GM12878 (cell line): ENCODE measurements around the gene TUBB4B. TPM values are rescaled to one million over a fixed set of nuclear protein-coding genes. Genes with fewer than 3 reads are reported as not detected.

Experiments used
- ATAC-seq: fragments of 200-7000 bp; cut with Tn5 transposase; 3 replicates; pipeline ENCODE4 v1.9.1; 2020; ENCODE audit warnings: mild to moderate bottlenecking, moderate library complexity
- BruUV-seq: library from RNA; stranded (reverse); fragments of 400-500 nt; replicated peaks from 2 replicates; lab custom pipeline; 2021; lab: Mats Ljungman, UMichigan
- CTCF ChIA-PET: fragments of 300-600 bp; sonication (Branson Sonifier 250); formaldehyde crosslinking; extraction: SDS; loops from one replicate; lab custom pipeline; 2021; ENCODE audit warnings: inconsistent platforms; lab: Yijun Ruan, JAX
- POLR2A ChIA-PET: fragments of 350-600 bp; formaldehyde crosslinking; extraction: SDS; loops from one replicate; lab custom pipeline; 2021; ENCODE audit warnings: inconsistent platforms; lab: Charles Lee
- RAD21 ChIA-PET: fragments of 300-600 bp; sonication (Branson Sonifier 250); formaldehyde crosslinking; loops from one replicate; lab custom pipeline; 2023; ENCODE audit warnings: antibody characterized with exemption; ENCODE audit not compliant: unreplicated experiment; lab: Charles Lee
- SMC1A ChIA-PET: fragments of 300-600 bp; sonication (Branson Sonifier 250); formaldehyde crosslinking; loops from one replicate; lab custom pipeline; 2023; ENCODE audit not compliant: unreplicated experiment, uncharacterized antibody; lab: Charles Lee
- DNase-seq: peaks from one replicate; pipeline ENCODE4 v3.0.0-alpha.2; 2011; ENCODE audit warnings: low read depth, low spot score
- FAIRE-seq: peaks from 3 replicates; lab custom pipeline; 2011; peaks lifted over from hg19 to GRCh38; lab: Jason Lieb, UNC
- H2AFZ ChIP-seq: 2 replicates; pipeline ENCODE4 v1.6.0; 2011; ENCODE audit warnings: low read depth, low read length, control low read depth; ENCODE audit not compliant: control insufficient read depth
- H3K27ac ChIP-seq: 2 replicates; pipeline ENCODE4 v1.5.1; 2011; ENCODE audit warnings: control low read depth; ENCODE audit not compliant: control insufficient read depth, insufficient read depth
- H3K27me3 ChIP-seq, 2 experiments: replicated peaks in 1 of 2; 2 replicates each; pipeline versions ENCODE4 v1.6.0 to v1.6.1; 2011; ENCODE audit warnings: low read length in 1 of 2; ENCODE audit not compliant: control insufficient read depth in 2 of 2, insufficient read depth in 2 of 2
- H3K36me3 ChIP-seq, 2 experiments: 2 replicates each; pipeline ENCODE4 v1.5.1; 2011; ENCODE audit warnings: low read length in 1 of 2; ENCODE audit not compliant: control insufficient read depth in 2 of 2, insufficient read depth in 2 of 2
- H3K4me1 ChIP-seq: 2 replicates; pipeline ENCODE4 v1.6.1; 2011; ENCODE audit warnings: mild to moderate bottlenecking, low read length, moderate library complexity, mixed read lengths; ENCODE audit not compliant: control insufficient read depth, insufficient read depth
- H3K4me2 ChIP-seq: 2 replicates; pipeline ENCODE4 v1.6.0; 2011; ENCODE audit warnings: control low read depth; ENCODE audit not compliant: control insufficient read depth, insufficient read depth
- H3K4me3 ChIP-seq: fragments of 200-600 bp; sonication (generic); 2 replicates; pipeline ENCODE4 v1.5.1; 2016
- H3K79me2 ChIP-seq: 2 replicates; pipeline ENCODE4 v1.6.0; 2011; ENCODE audit warnings: low read length; ENCODE audit not compliant: control insufficient read depth, insufficient read depth
- H3K9ac ChIP-seq: 2 replicates; pipeline ENCODE4 v1.8.0; 2011; ENCODE audit warnings: low read length, control low read depth, mixed read lengths; ENCODE audit not compliant: control insufficient read depth, insufficient read depth
- H3K9me3 ChIP-seq: replicated peaks from 3 replicates; pipeline ENCODE4 v1.5.1; 2011; ENCODE audit warnings: mild to moderate bottlenecking, low read length; ENCODE audit not compliant: control insufficient read depth, insufficient read depth
- H4K20me1 ChIP-seq: 2 replicates; pipeline ENCODE4 v1.6.0; 2011; ENCODE audit not compliant: control insufficient read depth, insufficient read depth
- ELK1 ChIP-seq: IDR thresholded peaks from 2 replicates; pipeline ENCODE4 v1.6.1; 2012; ENCODE audit warnings: low read depth, low read length, improper control_type of control experiment
- ESRRA ChIP-seq: IDR thresholded peaks from 2 replicates; pipeline ENCODE4 v1.6.1; 2012; ENCODE audit warnings: mild to moderate bottlenecking, low read length, improper control_type of control experiment
- HSF1 ChIP-seq: fragments of 150-350 bp; IDR thresholded peaks from 2 replicates; pipeline ENCODE4 v1.6.1; 2014; ENCODE audit warnings: mild to moderate bottlenecking, low read depth, low read length
- LARP7 ChIP-seq: fragments of 450-650 bp; IDR thresholded peaks from 2 replicates; pipeline ENCODE4 v1.6.1; 2017; ENCODE audit warnings: mild to moderate bottlenecking
- RBBP5 ChIP-seq: fragments of 200-600 bp; sonication (generic); conservative IDR thresholded peaks from 2 replicates; pipeline ENCODE4 v1.6.1; 2016
- RUNX3 ChIP-seq: IDR thresholded peaks from 2 replicates; pipeline ENCODE4 v1.6.1; 2012; ENCODE audit warnings: low read length, inconsistent platforms
- TBL1XR1 ChIP-seq: IDR thresholded peaks from 2 replicates; pipeline ENCODE4 v1.6.1; 2012; ENCODE audit warnings: low read depth, low read length, improper control_type of control experiment
- TCF3 ChIP-seq: IDR thresholded peaks from 2 replicates; pipeline ENCODE4 v1.6.1; 2012; ENCODE audit warnings: low read depth, mild to moderate bottlenecking, low read length, borderline replicate concordance; ENCODE audit not compliant: insufficient read depth
- USF2 ChIP-seq: IDR thresholded peaks from 2 replicates; pipeline ENCODE4 v1.6.1; 2011; ENCODE audit warnings: low read depth, low read length, improper control_type of control experiment, borderline replicate concordance
- ZBED1 ChIP-seq: IDR thresholded peaks from 2 replicates; pipeline ENCODE4 v1.6.1; 2016; ENCODE audit warnings: borderline replicate concordance
- ZNF24 ChIP-seq: fragments of 450-650 bp; IDR thresholded peaks from 2 replicates; pipeline ENCODE4 v1.6.1; 2017; ENCODE audit warnings: antibody characterized with exemption, mild to moderate bottlenecking
- ZNF622 ChIP-seq: fragments of 450-650 bp; IDR thresholded peaks from 2 replicates; pipeline ENCODE4 v1.6.1; 2017; ENCODE audit warnings: mild to moderate bottlenecking, inconsistent platforms
- WGBS: methylation state at CpG from one replicate; pipeline ENCODE4 v1.1.6; 2016; ENCODE audit warnings: low lambda C conversion rate; ENCODE audit not compliant: insufficient replicate concordance, insufficient coverage; ENCODE audit errors: missing lambda C conversion rate; 5-methylcytosine and 5-hydroxymethylcytosine counted together
- in situ Hi-C: fragments of 300-500 bp; cut with MboI; formaldehyde crosslinking; loops from 9 replicates; pipeline ENCODE4 v1.14.3; 2018; ENCODE audit warnings: mixed read lengths
- intact Hi-C: fragments of 100-400 bp; cut with micrococcal nuclease; formaldehyde crosslinking; loops from one replicate; pipeline ENCODE4 v1.14.2; 2022; ENCODE audit not compliant: unreplicated experiment
- polyA plus RNA-seq, 11 experiments: library from polyadenylated mRNA; depleted of rRNA in 4 of 11; unstranded in 6 of 11; stranded (reverse) in 5 of 11; fragments of >200 nt; fragmentation: Nextera tagmentation in 4 of 11; fragmentation: Illumina TruSeq in 1 of 11; extraction: Ambion mirVana in 4 of 11; extraction: Trizol in 1 of 11; gene quantifications; 1 replicate in 1 of 11; 2 replicates in 10 of 11; pipeline versions ENCODE4 v1.2.1 to v1.2.3, GENCODE V29; 2011 to 2016; ENCODE audit warnings: inconsistent platforms in 2 of 11, missing spikeins in 2 of 11, low read depth in 1 of 11
- total RNA-seq, 4 experiments: library from RNA; depleted of rRNA in 3 of 4; stranded (reverse); fragments of >200 nt in 3 of 4; fragmentation: Illumina TruSeq in 1 of 4; extraction: Trizol in 1 of 4; gene quantifications; 2 replicates each; pipeline versions ENCODE4 v1.2.1 to v1.2.3, GENCODE V29; 2013 to 2021

The TUBB4B gene
- total and polyA plus RNA-seq, 10 of the 15 experiments (the other 5 are each of a cell fraction or from before 2014, with no cell fraction given): 23.0 to 532 (median 254) TPM

GRCh38 chr9:137272241-137273094 is 31.4 kb downstream of the TUBB4B start:
- 91% methylated on average over 29 of the region's 39 CpGs for WGBS
- H3K27me3 ChIP-seq: no peaks in the 10 kb centered on the region
- H3K4me1 ChIP-seq: peaks cover 50% of the 10 kb centered on the region
- no peak for ATAC-seq
- FAIRE-seq: no peak
- no peaks in the 10 kb centered on the region for H3K9me3 ChIP-seq
- H3K36me3 ChIP-seq: peaks cover 6 to 7% of the 10 kb centered on the region in 2 experiments; a peak in 3 of 4 replicates
- BruUV-seq: no TSS peak
- H2AFZ ChIP-seq: no peak overlapping the region
- H3K79me2 ChIP-seq: peaks cover 2% of the 10 kb centered on the region
- RAD21 ChIA-PET: interaction anchor here (0.6 kb wide), 1 partner anchor 18 kb away, joined by 3 read pairs; no protein-coding TSS in a partner anchor
- TF ChIP-seq ESRRA (no peak), LARP7 (no peak), RUNX3 (no peak), ZBED1 (no peak), ZNF622 (no peak), ELK1 (no peak), RBBP5 (no peak), HSF1 (no peak), TBL1XR1 (no peak), ZNF24 (no peak), USF2 (no peak), TCF3 (no peak)
- no peak for DNase-seq
- no peak overlapping the region for H3K4me2 ChIP-seq
- H4K20me1 ChIP-seq: no peaks in the 10 kb centered on the region
- no peak overlapping the region for H3K9ac ChIP-seq
- H3K27ac ChIP-seq: no peak overlapping the region
- POLR2A ChIA-PET: interaction anchor here (1.2 kb wide), 1 partner anchor 17 kb away, joined by 4 read pairs; no protein-coding TSS in a partner anchor
- intact Hi-C loops (no loop called here), in situ Hi-C loops (no loop called here)
- SMC1A ChIA-PET: no interaction called here
- H3K4me3 ChIP-seq: no peak overlapping the region
- CTCF ChIA-PET: no interaction called here
